ENCODE results near the gene ZC2HC1C. TPM values are rescaled to one million over a fixed set of nuclear protein-coding genes. Genes with fewer than 3 reads are reported as not detected.

The ZC2HC1C gene
- total RNA-seq, 4 donors from 2014 or later, result 0.32 to 5.9 (median 1.2) TPM

GRCh38 chr14:75053396-75054291, 15.8 kb upstream of the ZC2HC1C start:
- WGBS, result 60% methylated on average over 5 of the region's 5 CpGs

GRCh38 chr14:75054421-75054820, 15.0 kb upstream of the ZC2HC1C start:
- 39% methylated on average over 1 of the region's 1 CpG for WGBS
- no peak for DNase-seq (ENCODE audit: low spot score in 2 of 2)
- Histone ChIP-seq H3K4me3 (no peak overlapping the region), H3K27me3 (no peaks in the 10 kb centered on the region), H3K4me1 (peaks cover 32% of the 10 kb centered on the region), H3K9me3 (no peaks in the 10 kb centered on the region), H3K27ac (no peak overlapping the region), H3K36me3 (no peaks in the 10 kb centered on the region)
- TF ChIP-seq POLR2A (IDR thresholded peaks at IDR 0.05) (no peak), POLR2AphosphoS5 (IDR thresholded peaks at IDR 0.05) (no peak), CTCF (IDR thresholded peaks at IDR 0.05) (no peak)

More at GRCh38 chr14:75053396-75054291, 15.8 kb upstream of the ZC2HC1C start:
- TF ChIP-seq CTCF (IDR thresholded peaks at IDR 0.05) (no peak), POLR2AphosphoS5 (IDR thresholded peaks at IDR 0.05) (no peak), EP300 (IDR thresholded peaks at IDR 0.05) (no peak), POLR2A (IDR thresholded peaks at IDR 0.05) (no peak)
- Histone ChIP-seq H3K4me3 (no peak overlapping the region), H3K4me1 (peaks cover 39% of the 10 kb centered on the region), H3K9me3 (no peaks in the 10 kb centered on the region), H3K27me3 (no peaks in the 10 kb centered on the region), H3K27ac (peak overlapping the region; percentile 25), H3K36me3 (no peaks in the 10 kb centered on the region)
- DNase-seq (ENCODE audit: low spot score in 2 of 2), result no peak

- Histone ChIP-seq H3K36me3 (no peaks in the 10 kb centered on the region), H3K9me3 (no peaks in the 10 kb centered on the region), H3K4me1 (peaks cover 23% of the 10 kb centered on the region), H3K27ac (no peak overlapping the region), H3K27me3 (no peaks in the 10 kb centered on the region), H3K4me3 (no peak overlapping the region)
- TF ChIP-seq EP300 (IDR thresholded peaks at IDR 0.05), result no peak
- DNase-seq (ENCODE audit: low spot score in 2 of 2), result no peak
- 45% methylated on average over 2 of the region's 2 CpGs for WGBS
Observed at GRCh38 chr14:75059642-75060041, 9.8 kb upstream of the ZC2HC1C start.

GRCh38 chr14:75060420-75060819, 9.0 kb upstream of the ZC2HC1C start:
- Histone ChIP-seq H3K27ac (no peak overlapping the region), H3K9me3 (no peaks in the 10 kb centered on the region), H3K36me3 (no peaks in the 10 kb centered on the region), H3K27me3 (no peaks in the 10 kb centered on the region), H3K4me3 (no peak overlapping the region), H3K4me1 (peaks cover 23% of the 10 kb centered on the region)
- no peak for DNase-seq (ENCODE audit: low spot score in 2 of 2)
- TF ChIP-seq POLR2AphosphoS5 (IDR thresholded peaks at IDR 0.05) (no peak), POLR2A (IDR thresholded peaks at IDR 0.05) (no peak)
- 47% methylated on average over 2 of the region's 2 CpGs for WGBS

- 11% methylated on average over 5 of the region's 5 CpGs for WGBS
- TF ChIP-seq CTCF (IDR thresholded peaks at IDR 0.05), result no peak
Observed at GRCh38 chr14:75063013-75063412, 6.4 kb upstream of the ZC2HC1C start.

GRCh38 chr14:75063491-75064204, 5.8 kb upstream of the ZC2HC1C start, which contains the start of gene ACYP1:
ACYP1 (minus strand) TSS chr14:75064024; CDS start chr14:75063553, 471 bp downstream.
- no peak for TF ChIP-seq CTCF (IDR thresholded peaks at IDR 0.05)
- TF ChIP-seq POLR2A (IDR thresholded peaks at IDR 0.05), result peak in 1 of 2 donors; percentile 21
- no peak for TF ChIP-seq POLR2AphosphoS5 (IDR thresholded peaks at IDR 0.05)
- TF ChIP-seq EP300 (IDR thresholded peaks at IDR 0.05), result no peak
- Histone ChIP-seq H3K9me3 (no peaks in the 10 kb centered on the region), H3K4me3 (peak within 1 kb of the TSS; percentile 87), H3K27ac (peak within 1 kb of the TSS; percentile 91), H3K4me1 (peaks cover 36% of the 10 kb centered on the region), H3K27me3 (no peaks in the 10 kb centered on the region), H3K36me3 (no peaks in the 10 kb centered on the region)
- 1% methylated on average over 18 of the region's 34 CpGs for WGBS
- DNase-seq (ENCODE audit: low spot score in 2 of 2), result peak; percentile 96 to 97

More at GRCh38 chr14:75063013-75063412, 6.4 kb upstream of the ZC2HC1C start:
- no peak for DNase-seq (ENCODE audit: low spot score in 2 of 2)
- Histone ChIP-seq H3K27ac (peak overlapping the region; percentile 91), H3K4me3 (peak overlapping the region; percentile 87), H3K9me3 (no peaks in the 10 kb centered on the region), H3K27me3 (no peaks in the 10 kb centered on the region), H3K4me1 (peaks cover 29% of the 10 kb centered on the region), H3K36me3 (no peaks in the 10 kb centered on the region)
